ENCODE results near the gene SCYGR6.
"Not testable (repeated sequence)": the region's sequence is repeated elsewhere in the genome, so short reads cannot be mapped to it uniquely, and the experiment has no call there.

SCYGR6 gene, protein sequence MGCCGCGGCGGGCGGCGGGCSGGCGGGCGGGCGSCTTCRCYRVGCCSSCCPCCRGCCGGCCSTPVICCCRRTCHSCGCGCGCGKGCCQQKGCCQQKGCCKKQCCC

DNA sequence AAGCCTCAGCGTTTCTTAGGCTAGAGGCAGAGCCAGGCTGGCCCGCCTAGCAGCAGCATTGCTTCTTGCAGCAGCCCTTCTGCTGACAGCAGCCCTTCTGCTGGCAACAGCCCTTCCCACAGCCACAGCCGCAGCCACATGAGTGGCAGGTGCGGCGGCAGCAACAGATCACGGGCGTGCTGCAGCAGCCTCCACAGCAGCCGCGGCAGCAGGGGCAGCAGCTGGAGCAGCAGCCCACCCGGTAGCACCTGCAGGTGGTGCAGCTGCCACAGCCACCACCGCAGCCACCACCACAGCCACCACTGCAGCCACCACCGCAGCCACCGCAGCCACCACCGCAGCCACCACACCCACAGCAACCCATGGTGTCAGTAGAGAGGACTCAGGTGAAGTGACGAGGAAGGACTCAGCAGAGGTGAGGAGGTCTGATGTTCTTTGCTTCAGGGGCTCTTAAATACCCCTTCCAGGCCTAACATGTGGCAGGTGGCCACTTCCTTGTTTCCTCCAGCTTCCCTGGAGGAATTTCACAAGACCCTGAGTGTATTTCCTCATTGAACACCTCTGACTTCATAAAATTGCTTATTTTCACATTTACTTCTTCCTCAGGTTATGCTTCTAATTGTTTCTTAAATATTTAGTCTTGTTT lies at the start of gene SCYGR6:
Gene SCYGR6 (minus strand): TSS at position 364 of the 646 bp plus-strand sequence. CDS start 0 bp downstream, at position 364.
- DNase-seq (ENCODE audit: low spot score): no peak

DNA sequence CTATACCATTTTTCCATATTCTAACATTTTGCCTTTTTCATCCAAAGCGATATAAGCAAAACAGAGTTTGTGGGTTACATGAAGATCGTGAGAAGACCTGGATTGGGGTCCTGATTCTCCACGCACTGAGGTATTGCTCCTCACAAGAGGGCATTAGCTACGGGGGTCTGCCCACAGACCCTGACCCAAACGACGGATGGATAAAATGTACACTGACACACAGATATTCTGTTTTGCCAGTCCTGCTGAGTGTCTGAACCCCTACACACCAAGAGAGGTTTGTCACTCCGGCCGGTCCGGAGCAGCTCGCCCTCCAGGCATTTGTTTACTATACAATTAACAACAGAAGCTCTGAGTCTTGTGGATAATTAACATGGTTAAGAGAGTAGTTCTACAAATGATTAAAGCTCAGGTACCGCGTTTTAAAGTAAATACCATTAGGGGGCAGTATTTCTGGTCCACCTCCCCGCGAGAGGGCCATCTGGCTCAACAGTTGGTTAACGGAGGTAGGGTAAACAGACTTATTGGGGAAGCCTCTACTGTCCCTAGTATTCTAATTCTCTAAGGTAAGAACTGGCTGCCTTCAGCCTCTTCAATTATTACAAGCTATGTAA lies 49.6 kb upstream of the SCYGR6 start:
- DNase-seq (ENCODE audit: low spot score): no peak

DNA sequence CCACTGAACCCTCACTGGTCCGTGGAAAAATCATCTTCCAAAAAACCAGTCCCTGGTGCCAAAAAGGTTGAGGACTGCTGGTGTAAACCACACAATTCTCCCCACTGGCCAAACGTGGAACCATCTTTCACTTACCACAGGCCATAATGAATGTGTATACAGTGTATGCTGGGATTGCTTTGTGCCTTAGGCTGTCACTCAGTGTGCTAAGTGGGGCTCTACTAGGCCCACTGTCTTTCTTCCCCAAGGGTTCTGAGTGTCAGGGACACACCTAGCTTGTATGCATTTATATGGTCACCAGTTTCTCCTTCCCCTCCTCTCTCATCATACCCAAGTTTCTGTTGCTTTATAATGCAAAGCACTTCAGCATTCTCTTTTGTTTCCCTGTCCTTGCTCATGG lies 48.4 kb upstream of the SCYGR6 start:
- no peak for DNase-seq (ENCODE audit: low spot score)

DNA sequence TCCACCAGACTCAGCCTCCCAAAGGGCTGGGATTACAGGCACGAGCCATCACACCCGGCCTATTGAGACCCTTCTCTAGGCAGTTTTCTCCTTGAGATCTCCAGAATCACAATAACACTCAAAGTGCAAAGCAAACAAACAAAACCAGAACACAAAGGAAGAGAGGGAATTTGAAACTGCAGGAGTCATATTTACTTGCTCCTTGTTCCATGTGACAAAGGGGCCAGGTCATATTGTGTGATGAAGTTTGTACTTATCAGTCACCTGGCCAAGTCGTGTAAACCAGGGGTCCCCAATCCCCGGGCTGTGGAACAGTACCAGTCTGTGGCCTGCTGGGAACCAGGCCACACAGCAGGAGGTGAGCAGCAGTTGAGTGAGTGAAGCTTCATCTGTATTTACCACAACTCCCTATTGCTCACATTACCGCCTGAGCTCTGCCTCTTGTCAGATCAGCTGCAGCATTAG lies 47.7 kb upstream of the SCYGR6 start:
- no peak for DNase-seq (ENCODE audit: low spot score)

DNA sequence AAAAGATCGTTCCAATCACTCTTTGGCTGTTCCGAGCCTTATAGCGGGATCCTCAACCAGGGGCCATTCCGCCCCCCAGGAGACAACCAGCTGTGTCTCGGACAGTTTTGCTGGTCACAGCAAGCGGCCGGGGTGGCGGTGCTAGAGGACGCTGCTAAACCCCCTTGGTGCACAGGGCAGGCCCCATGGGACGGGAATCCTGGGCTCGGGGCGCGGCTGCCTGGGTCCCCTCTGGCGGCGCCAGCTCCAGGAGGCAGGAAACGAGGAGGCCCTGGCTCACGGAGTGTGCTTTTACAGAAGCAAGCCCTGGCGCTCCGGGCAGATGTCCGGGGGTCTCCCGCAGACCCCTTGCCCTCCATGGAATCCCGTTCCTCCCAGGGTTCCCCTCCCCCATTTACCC lies 43.3 kb upstream of the SCYGR6 start:
- DNase-seq (ENCODE audit: low spot score): no peak

DNA sequence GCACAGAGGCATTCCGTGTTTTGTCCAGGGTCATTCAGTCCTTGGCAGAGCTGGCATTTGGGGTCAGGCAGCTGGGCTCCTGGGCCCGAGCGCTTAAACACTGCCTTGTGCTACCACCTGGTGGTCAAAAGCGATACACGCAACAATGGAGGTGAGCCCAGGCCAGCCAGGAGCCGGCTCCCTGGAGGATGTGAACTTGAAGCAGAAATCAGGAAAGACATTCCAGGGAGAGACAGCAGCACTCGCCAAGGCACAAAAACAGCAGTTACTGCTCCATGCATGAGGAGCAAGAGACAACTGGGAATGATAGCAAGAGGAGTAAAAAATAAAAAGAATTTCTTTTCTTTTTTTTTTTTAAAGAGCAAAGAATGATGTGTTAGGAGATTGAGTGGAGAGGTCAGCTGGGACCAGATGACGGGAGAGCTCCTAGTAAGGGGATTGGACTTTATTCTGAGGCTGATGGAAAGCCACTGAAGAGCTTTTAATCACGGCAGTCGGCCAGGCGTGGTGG lies 41.9 kb upstream of the SCYGR6 start:
- DNase-seq (ENCODE audit: low spot score): peak; percentile 85

DNA sequence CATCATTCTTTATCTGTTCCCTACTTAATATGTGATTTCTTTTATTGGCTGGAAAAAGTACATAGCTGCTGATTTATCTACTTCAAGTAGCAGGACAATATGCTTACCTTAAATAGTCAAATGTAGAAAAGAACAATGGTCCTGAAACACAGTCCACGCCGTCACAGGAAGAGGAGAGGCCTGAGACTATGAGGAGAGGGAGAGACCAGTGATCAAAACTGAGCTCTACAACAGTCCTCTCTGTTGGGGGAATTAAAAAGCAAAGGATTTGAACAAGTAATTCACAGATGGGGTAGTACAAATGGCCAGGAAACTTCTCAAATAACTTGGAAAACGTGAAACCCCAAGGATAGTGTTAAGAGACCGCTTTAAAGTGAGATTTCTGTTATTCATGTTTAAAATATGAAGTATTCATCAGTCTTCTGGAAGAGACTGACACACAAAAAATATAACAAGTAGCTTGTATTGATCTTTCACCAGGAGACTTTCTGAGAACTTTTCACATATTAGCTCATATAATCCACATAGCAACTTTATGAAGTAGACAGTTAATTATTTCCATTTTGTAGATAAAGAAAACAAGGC lies 41.3 kb upstream of the SCYGR6 start:
- DNase-seq (ENCODE audit: low spot score): no peak

DNA sequence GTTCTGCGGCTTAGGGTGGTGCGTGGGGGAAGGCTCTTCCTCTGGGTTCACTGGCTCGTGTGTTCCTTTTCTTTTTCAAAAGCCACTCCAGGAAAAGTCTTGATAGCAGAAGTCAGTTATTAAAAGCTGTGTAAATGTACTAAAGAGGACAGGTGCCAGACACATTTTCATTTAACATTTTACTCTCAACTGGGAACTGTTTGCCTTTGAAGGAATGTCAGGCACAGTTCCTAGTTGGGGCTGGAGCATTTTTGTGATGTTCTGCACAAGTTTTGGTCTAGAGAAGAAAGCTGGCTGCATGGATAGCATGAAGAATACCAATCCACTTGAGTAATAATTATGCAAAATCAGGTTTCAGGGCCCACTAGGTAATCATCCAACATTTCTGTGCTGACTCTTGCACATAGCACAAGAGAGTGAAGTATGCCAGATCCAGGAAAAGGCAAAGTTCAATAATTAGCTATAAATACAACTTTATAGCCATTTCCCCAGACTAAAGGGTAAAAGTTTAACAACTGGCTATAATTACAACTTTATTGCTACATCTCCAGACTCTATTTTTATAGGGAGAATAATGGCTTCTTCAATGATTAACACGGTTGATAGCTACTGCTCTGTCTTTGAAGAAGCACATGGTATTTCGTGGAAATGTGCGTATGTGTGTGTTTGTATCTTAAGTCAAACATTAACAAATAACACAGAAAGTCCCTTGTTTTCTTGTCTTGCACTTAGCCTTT lies 37.4 kb upstream of the SCYGR6 start:
- no peak for DNase-seq (ENCODE audit: low spot score)

DNA sequence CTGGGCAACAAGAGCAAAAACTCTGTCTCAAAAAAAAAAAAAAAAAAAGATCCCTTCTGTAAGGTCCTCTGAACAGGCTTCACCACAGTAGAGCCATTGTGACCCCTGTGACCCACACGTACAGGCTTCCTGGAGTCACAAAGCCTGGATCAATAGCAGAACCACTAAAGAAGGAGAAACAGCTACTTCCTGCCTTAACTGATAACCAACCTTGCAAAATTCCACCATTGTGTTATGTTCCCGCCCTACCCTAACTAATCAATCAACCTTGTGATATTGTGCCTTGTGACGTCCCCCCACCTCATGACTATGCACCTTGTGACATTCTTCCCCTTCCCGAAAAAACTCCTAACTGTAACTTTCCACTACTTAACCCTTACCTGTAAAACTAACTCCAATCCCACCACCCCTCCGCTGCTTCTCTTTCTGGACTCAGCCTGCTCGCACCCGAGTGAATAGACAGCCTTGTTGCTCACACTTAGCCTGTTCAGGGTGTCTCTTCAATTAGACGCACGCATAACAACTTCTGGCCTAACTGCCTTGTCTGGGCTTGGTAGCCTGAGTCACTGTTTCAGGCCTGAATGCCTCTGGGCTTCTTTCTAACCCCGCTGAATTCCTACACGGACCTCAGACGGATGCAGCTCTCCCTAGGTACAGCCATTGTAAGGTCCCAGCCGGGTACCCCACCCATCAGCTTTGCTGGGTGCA lies 35.0 kb upstream of the SCYGR6 start:
- DNase-seq (ENCODE audit: low spot score): no peak

DNA sequence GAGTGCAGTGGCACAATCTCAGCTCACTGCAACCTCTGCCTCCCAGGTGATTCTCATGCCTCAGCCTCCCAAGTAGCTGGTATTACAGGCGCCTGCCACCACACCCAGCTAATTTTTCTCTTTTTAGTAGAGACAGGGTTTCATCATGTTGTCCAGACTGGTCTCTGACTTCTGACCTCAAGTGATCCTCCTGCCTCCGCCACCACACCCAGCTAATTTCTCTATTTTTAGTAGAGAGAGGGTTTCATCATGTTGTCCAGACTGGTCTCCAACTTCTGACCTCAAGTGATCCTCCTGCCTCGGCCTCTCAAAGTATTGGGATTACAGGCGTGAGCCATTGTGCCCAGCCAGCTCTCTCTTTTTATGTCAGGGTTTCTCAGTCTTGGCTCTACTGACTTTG lies 31.7 kb upstream of the SCYGR6 start:
- DNase-seq (ENCODE audit: low spot score): not testable (repeated sequence)

DNA sequence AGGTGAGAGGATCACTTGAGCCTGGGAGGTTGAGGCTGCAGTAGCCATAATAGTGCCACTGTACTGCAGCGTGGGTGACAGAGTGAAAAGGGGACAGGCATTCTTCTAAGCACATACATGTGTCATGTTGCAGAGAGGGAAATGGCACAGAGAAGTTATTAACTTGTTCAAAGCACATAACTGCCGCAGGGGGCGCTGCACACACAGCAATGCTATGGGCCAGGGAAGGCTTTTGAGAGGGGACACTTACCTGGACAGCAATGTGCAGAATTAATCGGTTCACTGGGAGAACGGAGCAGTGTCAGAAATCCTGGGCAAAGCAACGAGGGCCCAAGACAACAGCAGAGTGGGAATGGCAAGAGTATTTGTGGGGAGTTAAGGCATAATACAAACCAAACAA lies 23.5 kb upstream of the SCYGR6 start:
- no peak for DNase-seq (ENCODE audit: low spot score)

DNA sequence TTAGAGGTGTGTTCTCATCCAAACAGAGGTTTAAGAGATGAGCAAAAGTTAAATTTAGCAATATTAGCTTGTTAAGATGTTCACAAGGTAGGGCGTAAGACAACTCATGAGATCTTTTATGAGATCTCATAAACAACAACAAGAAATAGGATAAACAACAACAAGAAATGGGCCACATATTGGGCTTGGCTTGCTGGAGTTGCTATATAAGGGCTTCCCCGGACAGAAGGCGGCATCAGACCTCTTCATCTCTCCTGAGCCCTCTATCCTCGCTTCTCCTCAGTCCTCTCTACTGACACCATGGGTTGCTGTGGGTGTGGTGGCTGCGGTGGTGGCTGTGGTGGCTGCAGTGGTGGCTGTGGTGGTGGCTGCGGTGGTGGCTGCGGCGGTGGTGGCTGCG lies 21.0 kb upstream of the SCYGR6 start, which contains the start of gene SCYGR8:
Gene SCYGR8 (plus strand): TSS at position 301 of the 400 bp plus-strand sequence. CDS start 0 bp downstream, at position 301.
- DNase-seq (ENCODE audit: low spot score): no peak

DNA sequence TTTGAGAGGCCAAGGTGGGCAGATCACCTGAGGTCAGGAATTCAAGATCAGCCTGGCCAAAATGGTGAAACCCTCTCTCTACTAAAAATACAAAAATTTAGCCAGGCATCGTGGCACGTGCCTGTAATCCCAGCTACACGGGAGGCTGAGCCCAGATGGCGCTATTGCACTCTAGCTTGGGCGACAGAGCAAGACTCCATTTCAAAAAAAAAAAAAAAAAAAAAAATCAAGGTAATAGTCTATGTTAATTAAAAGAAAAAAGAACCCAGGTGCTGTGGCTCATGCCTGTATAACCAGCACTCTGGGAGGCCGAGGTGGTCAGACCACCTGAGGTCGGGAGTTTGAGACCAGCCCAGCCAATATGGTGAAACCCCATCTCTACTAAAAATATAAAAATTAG lies 16.1 kb upstream of the SCYGR6 start:
- not testable (repeated sequence) for DNase-seq (ENCODE audit: low spot score)

DNA sequence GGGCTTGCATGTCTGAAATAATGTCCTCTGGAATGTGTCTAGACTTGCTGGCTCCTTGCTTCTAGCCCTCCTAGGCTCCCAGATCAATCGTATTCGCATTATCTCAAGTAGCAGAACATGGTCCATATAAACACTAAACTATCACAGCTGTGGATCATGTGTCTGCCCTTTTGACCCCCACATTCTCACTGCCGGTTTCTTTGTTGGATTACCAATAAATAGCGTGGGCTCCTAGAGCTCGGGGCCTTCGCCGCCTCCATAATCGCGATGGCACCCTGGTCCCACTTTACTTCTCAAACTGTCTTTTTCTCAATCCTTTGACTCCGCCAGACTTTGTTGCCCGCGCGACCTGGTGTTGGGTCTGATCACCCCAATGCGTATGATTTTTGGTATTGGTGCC lies 14.8 kb upstream of the SCYGR6 start:
- DNase-seq (ENCODE audit: low spot score): no peak

DNA sequence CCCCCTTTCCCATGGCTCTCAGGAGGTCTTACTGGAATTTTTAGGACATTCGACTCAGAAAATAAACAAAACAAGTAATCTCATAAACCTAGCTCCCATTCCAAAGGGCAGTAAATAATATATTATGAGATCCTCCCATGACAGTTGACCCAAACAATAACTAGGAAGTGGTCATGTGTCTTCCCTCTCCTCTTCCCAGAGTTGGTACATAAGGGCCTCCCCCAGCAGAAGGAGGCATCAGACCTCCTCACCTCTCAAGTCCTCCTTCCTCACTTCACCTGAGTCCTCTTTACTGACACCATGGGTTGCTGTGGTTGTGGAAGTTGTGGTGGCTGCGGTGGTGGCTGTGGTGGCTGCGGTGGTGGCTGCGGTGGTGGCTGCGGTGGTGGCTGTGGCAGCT lies 3.5 kb upstream of the SCYGR6 start, which contains the start of gene SCYGR7:
Gene SCYGR7 (plus strand): TSS at position 301 of the 400 bp plus-strand sequence. CDS start 0 bp downstream, at position 301.
- DNase-seq (ENCODE audit: low spot score): no peak

DNA sequence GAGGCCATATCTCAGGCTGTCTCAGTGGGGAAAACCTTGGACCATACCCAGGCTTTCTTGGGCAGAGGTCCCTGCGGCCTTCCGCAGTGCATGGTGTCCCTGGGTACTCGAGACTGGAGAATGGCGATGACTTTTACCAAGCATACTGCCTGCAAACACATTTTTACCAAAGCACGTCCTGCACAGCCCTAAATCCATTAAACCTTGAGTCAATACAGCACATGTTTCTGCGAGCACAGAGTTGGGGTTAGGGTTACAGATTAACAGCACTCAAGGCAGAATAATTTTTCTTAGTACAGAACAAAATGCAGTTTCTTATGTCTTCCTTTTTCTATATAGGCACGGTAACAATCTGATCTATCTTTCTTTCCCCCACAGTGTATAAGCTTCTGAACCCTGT lies 1.7 kb downstream of the SCYGR6 start:
- not testable (repeated sequence) for DNase-seq (ENCODE audit: low spot score)

DNA sequence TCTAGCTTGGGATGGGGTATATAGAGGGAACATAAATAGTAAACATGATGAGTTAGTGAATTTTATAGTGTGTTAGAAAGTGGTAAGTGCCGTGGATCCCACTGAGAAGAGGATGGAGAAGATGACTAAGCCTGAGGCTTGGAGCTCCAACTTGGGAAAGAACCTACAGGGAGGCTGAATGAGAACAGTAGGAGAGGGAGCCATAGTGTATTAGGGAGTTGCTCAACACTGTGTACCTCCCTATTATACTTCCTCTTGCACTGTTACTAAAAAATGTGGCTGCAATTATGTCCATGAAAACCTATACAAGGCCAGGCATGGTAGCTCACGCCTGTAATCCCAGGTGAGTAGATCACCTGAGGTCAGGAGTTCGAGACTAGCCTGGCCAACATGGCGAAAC lies 3.9 kb downstream of the SCYGR6 start:
- DNase-seq (ENCODE audit: low spot score): no peak

DNA sequence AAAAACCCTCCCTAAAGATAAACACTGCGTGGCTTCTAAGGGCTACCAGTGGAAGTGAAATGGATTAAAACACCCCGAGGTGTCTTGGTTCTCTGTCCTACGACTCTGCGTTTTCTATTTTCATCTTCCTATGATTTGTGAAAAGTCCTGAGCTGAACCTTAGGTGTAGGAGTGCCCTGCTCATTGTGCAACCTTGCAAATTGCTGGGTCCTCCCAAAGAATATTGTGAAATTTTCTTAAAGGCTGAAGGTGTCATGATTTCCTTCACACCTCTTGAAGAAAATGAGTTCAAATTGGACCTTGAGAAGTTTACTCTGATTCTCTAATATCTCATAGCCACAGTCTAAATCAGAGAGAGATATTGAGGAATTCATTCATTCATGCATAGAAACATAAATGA lies 4.9 kb downstream of the SCYGR6 start:
- DNase-seq (ENCODE audit: low spot score): no peak

DNA sequence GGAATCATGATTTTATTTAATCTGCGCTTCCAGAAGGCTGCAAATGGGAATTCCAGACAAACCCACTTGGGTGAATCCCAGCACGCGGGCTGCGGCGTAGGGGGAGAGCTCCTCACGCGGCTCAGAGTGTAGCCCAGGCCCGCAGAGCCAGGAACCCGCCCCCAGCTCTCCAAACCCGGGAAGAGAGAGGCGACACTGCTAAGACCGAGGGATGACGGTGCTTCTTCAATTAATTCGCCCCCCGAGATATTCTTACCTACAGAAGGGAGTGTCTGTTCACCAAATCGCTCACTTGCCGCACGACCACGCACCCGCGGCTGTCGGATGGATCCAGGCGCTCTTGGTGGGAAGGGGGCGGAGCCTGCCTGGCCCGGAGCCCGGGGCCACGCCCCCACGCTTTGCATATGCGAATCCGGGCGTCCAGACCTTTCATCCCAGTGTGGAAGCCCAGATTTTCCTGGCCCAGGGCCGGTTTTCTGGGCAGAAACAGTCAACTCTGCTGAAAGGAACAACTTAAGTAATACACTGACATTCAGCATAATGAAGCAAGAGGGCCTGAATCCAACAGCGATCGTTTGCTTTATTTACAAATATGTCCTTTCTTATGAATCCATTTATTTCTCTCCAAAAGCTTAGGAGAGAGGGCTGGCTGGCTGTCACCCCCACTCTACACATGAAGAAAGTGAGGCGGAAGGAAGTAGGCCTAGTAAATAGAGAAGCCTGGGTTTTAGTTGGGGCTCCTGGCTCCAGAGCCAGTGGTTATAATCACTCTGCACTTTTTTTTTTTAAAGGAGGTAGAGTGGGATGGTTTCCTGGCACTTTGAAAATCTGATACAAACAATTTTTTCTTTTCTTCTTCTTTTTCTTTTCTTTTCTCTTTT lies 6.6 kb downstream of the SCYGR6 start, which contains the start of gene SLC19A3:
Gene SLC19A3 (minus strand): TSS at position 342 of the 881 bp plus-strand sequence. CDS start 15,710 bp downstream, outside the sequence.
- DNase-seq (ENCODE audit: low spot score): peak; percentile 91

DNA sequence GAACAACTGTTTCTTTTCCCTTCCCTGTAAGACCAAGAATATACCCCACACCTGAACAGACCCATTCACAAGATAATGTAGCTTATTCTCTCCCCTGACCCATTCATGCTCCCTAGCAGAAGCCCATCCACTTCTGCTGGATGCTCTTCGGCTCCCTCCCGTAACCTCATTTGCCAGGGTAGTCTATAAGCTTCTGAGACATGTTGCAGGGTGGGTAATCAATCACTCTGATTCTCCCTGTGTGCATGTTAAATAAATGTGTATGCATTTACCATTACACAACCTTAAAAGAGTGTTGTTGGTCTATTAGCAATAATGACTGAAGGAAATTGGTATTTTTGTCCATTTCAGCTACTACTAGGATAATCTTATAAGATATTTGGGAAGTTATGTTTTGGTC lies 8.1 kb downstream of the SCYGR6 start:
- DNase-seq (ENCODE audit: low spot score): no peak
